IPS-11a (cell line): Measurements from ENCODE around the gene PPCDC.
"Not testable (repeated sequence)": the region's sequence is repeated elsewhere in the genome, so short reads cannot be mapped to it uniquely, and the experiment has no call there.

Experiments
- H3K4me3 ChIP-seq: one replicate; pipeline ENCODE4 v1.5.1; 2013; ENCODE audit warnings: low read depth, low read length, control low read depth

The PPCDC gene

GRCh38 chr15:75065851-75066509 is 42.6 kb downstream of the PPCDC start:
- no peak overlapping the region for H3K4me3 ChIP-seq

- no peak overlapping the region for H3K4me3 ChIP-seq
These were observed 43.9 kb downstream of the PPCDC start for GRCh38 chr15:75067123-75067830.

- H3K4me3 ChIP-seq, result no peak overlapping the region
These were observed 45.4 kb downstream of the PPCDC start for GRCh38 chr15:75068748-75069147.

GRCh38 chr15:75069301-75069925 is 46.0 kb downstream of the PPCDC start:
- no peak overlapping the region for H3K4me3 ChIP-seq

GRCh38 chr15:75070674-75071073 is 47.3 kb downstream of the PPCDC start:
- no peak overlapping the region for H3K4me3 ChIP-seq

- no peak overlapping the region for H3K4me3 ChIP-seq
These were observed 49.8 kb downstream of the PPCDC start for GRCh38 chr15:75073197-75073596.

GRCh38 chr15:75076277-75076676 is 52.9 kb downstream of the PPCDC start:
- no peak overlapping the region for H3K4me3 ChIP-seq

- H3K4me3 ChIP-seq, result not testable (repeated sequence)
These were observed 54.2 kb downstream of the PPCDC start for GRCh38 chr15:75077551-75077961.

GRCh38 chr15:75081150-75081549 is 57.8 kb downstream of the PPCDC start:
- H3K4me3 ChIP-seq, result no peak overlapping the region

- H3K4me3 ChIP-seq, result no peak overlapping the region
These were observed 59.3 kb downstream of the PPCDC start for GRCh38 chr15:75082689-75083088.

GRCh38 chr15:75085708-75086107 is 62.3 kb downstream of the PPCDC start:
- not testable (repeated sequence) for H3K4me3 ChIP-seq

- H3K4me3 ChIP-seq, result no peak overlapping the region
These were observed 66.3 kb downstream of the PPCDC start for GRCh38 chr15:75089456-75090387.

- H3K4me3 ChIP-seq, result no peak overlapping the region
These were observed 67.0 kb downstream of the PPCDC start for GRCh38 chr15:75090388-75090734.

- no peak overlapping the region for H3K4me3 ChIP-seq
These were observed 68.4 kb downstream of the PPCDC start for GRCh38 chr15:75091814-75092213.

- not testable (repeated sequence) for H3K4me3 ChIP-seq
These were observed 71.6 kb downstream of the PPCDC start for GRCh38 chr15:75094961-75095478.

GRCh38 chr15:75095594-75095993 is 72.2 kb downstream of the PPCDC start:
- no peak overlapping the region for H3K4me3 ChIP-seq

GRCh38 chr15:75097939-75098338 is 74.5 kb downstream of the PPCDC start:
- H3K4me3 ChIP-seq, result no peak overlapping the region

GRCh38 chr15:75098404-75098803 is 75.0 kb downstream of the PPCDC start:
- H3K4me3 ChIP-seq, result no peak overlapping the region
